GM20431 (cell line): ENCODE measurements around the gene SMIM33.
"Not testable (repeated sequence)": the region's sequence is repeated elsewhere in the genome, so short reads cannot be mapped to it uniquely, and the experiment has no call there.

Experiments
- in situ Hi-C: fragments of 300-500 bp; cut with MseI, MboI; formaldehyde crosslinking; loops from one replicate; pipeline ENCODE4 v1.15.0; 2020; ENCODE audit warnings: low sequenced_read_pairs; ENCODE audit not compliant: unreplicated experiment

The SMIM33 gene

DNA sequence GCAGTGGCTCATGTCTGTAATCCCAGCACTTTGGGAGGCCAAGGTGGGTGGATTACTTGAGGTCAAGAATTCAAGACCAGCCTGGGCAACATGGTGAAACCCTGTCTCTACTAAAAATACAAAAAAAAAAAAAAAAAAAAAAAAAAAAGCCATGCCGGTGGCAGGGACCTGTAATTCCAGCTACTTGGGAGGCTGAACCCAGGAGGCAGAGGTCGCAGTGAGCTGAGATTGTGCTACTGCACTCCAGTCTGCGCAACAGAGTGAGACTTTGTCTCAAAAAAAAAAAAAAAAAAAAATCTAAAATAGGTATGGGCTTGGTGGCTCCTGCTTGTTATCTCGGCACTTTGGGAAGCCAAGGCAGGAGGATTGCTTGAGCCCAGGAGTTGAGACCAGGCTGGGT, 8.9 kb downstream of the SMIM33 start:
- in situ Hi-C loops: not testable (repeated sequence)

- in situ Hi-C loops: no loop called here
Measured at GRCh38 chr5:139481122-139481533, 10.3 kb downstream of the SMIM33 start.

GRCh38 chr5:139481580-139482049, 10.8 kb downstream of the SMIM33 start:
- in situ Hi-C loops: no loop called here

- in situ Hi-C loops: no loop called here
Measured at GRCh38 chr5:139482050-139482889, 11.5 kb downstream of the SMIM33 start, which contains the start of gene STING1. TSS of gene STING1 (minus strand) at chr5:139482758. CDS start at chr5:139481704, 1,054 bp downstream.

DNA sequence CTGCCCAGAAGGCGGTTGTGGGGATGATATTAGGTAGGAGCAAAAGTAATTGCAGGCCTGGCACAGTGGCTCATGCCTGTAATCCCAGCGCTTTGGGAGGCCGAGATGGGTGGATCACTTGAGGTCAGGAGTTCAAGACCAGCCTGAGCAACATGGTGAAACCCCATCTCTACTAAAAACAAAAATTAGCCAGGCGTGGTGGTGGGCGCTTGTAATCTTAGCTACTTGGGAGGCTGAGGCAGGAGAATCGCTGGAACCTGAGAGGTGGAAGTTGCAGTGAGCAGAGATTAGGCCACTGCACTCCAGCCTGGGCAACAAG, 12.0 kb downstream of the SMIM33 start:
- in situ Hi-C loops: not testable (repeated sequence)

DNA sequence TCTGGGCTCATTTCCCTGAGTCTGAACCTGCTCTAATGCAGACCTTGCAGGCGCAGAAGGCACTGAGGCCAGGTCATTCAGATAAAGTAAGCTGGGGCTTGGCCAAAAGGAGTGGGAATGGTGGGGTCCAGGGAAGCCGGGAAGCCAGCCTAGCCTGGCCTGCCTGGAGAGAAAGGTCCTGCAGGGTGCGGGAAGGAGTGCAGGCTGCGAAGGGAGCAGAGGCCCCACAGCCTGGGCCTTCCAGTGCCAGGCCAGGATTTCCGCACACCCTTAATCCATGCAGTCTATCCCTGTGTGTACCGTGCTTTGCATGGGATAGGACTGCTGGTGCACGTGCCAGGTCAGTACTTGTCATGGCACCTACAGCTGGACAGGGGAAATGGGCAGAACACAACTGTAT, 15.4 kb downstream of the SMIM33 start:
- in situ Hi-C loops: no loop called here

DNA sequence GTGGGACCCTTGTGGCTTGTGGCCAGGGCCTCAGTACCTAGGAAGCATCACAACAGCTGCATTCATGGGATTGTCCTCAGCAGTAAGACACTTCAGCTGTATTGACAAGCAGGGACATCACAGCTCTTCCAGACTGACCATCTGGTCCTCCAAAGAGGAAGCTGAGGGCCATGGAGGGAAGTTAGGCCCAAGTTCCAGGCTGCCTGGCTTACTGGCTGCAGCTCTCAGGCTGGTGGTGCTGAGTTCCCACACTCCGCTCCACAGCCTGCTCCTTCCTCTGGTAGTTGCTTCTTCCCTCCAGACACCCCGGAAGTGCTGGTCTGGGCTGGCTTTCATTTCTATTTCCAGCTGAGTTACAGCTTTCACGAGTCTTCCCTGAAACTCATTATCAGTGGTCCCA, 17.5 kb downstream of the SMIM33 start:
- in situ Hi-C loops: no loop called here

DNA sequence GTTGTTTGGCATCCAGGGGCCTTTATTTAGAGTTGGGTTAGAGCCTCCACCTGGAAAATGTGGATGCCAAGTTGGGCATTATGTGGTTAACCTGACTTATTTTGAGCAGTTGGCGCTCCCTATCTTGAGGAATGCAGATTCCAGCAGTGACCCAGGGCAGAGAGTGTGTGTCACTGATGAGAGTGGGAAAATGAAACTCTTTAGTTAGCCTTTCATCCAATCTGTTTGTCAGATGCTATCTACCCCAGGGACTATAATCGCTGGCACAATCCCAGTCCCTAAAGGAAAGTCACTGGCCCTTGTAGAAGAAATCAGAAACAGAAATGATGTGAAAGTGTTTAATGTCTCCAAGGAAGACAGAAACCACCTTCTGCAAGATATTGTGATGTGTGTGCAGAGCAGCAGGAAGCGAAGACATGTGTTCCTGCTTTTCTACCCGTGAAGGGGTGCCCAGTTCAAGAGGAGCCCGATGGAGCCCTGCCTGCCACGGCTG, 21.9 kb downstream of the SMIM33 start:
- in situ Hi-C loops: no loop called here

GRCh38 chr5:139494256-139494655, 23.5 kb downstream of the SMIM33 start:
- in situ Hi-C loops: no loop called here

DNA sequence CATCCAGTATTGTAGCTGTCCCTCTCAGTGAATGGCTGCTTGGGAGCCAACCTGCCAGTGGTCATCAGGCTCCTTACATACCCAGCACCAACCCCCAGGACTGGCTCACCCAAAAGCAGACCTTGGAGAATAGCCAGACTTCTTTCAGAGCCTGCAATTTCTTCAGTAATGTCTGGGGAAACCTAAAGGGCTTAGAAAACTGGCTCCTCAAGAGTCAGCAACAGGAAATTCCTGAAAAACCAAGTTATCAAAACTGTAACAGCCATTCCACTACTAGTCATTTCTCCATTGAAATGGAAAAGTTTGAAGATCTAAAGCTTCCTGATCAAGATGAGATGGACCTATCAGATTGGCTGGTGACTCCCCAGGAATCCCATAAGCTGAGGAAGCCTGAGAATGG, 24.0 kb downstream of the SMIM33 start:
- in situ Hi-C loops: no loop called here

GRCh38 chr5:139495638-139496435, 25.0 kb downstream of the SMIM33 start:
- in situ Hi-C loops: no loop called here

DNA sequence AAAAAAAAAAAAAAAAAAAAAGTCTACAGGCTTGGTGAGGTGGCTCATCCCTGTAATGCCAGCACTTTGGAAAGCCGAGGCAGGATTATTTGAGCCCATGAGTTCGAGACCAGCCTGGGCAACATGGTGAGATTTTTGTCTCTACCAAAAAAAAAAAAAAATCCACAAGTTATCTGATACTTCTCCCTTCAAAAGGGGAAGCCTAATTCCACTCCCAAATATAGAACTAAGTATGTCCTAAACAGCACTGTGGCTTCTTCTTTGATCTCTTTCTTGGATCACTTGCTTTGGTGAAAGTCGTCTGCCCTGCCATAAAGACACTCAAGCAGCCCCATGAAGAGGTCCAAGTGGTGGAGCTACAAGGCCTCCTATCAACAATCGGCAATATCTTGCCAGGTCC, 30.6 kb downstream of the SMIM33 start:
- in situ Hi-C loops: no loop called here

DNA sequence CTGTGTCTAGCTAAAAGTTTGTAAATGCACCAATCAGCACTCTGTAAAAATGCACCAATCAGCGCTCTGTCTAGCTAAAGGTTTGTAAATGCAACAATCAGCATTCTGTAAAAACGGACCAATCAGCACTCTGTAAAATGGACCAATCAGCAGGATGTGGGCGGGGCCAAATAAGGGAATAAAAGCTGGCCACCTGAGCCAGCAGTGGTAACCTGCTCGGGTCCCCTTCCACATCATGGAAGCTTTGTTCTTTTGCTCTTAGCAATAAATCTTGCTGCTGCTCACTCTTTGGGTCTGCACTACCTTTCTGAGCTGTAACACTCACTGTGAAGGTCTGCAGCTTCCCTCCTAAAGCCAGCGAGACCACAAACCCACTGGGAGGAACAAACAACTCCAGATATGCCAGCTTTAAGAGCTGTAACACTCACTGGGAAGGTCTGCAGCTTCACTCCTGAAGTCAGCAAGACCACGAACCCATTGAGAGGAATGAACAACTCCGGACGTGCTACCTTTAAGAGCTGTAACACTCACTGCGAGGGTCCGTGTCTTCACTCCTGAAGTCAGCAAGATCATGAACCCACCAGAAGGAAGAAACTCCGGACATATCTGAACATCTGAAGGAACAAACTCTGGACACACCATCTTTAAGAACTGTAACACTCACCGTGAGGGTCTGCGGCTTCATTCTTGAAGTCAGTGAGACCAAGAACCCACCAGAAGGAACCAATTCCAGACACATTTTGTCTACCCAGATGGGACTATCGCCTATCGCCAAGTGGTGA, 32.4 kb downstream of the SMIM33 start:
- in situ Hi-C loops: not testable (repeated sequence)

DNA sequence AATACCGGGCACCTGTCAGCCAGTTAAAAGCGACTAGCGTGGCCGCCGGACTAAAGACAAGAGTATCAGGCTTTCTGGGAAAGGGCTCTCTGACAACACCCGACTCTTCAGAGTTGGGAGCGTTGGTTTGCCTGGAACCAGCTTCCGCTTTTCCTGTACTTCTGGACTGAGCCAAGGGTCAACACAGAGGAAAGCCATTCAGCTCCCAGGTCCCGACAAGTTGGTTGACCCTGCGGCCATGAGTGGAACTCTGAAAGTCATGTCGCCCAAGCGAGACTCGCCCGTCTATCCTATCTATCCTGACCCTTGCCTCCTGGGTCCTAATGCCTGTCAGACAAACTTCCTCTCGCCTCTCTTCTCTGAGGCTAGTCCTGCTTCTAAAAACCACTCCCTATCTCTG, 33.1 kb downstream of the SMIM33 start:
- in situ Hi-C loops: not testable (repeated sequence)

DNA sequence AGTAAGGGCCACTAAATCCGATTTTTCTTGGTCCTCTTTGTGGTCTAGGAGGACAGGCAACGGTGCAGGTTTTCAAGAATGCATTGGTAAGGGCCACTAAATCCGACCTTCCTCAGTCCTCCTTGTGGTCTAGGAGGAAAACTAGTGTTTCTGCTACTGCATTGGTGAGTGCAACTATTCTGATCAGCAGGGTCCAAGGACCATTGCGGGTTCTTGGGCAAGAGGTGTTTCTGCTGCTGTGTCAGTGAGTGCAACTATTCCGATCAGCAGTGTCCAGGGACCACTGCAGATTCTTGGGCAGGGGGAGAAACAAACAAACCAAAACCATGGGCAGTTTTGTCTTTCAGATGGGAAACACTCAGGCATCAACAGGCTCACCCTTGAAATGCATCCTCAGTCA, 33.9 kb downstream of the SMIM33 start:
- in situ Hi-C loops: not testable (repeated sequence)

DNA sequence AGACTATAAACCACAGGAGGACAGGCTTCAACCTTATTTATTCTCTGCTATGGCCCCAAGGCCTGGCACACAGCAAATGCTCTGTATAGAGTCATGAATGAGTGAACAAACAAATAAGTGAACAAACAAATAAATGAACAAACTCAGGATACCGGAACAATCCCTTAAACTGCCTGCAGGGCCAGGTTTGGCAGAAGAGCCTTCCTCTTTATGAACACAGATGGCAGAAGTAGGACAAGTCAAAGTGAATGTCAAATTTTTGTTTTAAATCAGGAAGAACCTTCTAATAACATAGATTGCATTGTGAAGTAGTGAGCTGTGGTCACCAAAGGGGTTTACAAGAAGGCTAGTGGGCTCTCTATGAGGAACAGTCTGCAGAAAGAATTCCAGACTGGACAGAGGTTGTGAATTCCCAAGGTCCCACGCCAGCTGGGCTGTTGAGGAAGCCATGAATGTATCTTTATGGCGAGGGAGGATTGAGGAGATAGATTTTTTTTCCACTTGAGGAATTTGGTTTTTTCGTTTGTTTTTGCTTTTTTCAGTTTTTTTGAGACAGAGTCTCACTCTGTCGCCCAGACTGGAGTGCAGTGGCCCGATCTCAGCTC, 42.1 kb downstream of the SMIM33 start:
- in situ Hi-C loops: loop anchor here (5.0 kb wide), 1 partner anchor 86 kb away; no protein-coding TSS in a partner anchor

- in situ Hi-C loops: loop anchor here (5.0 kb wide), 1 partner anchor 86 kb away; no protein-coding TSS in a partner anchor
Measured at GRCh38 chr5:139513434-139513833, 42.6 kb downstream of the SMIM33 start.

DNA sequence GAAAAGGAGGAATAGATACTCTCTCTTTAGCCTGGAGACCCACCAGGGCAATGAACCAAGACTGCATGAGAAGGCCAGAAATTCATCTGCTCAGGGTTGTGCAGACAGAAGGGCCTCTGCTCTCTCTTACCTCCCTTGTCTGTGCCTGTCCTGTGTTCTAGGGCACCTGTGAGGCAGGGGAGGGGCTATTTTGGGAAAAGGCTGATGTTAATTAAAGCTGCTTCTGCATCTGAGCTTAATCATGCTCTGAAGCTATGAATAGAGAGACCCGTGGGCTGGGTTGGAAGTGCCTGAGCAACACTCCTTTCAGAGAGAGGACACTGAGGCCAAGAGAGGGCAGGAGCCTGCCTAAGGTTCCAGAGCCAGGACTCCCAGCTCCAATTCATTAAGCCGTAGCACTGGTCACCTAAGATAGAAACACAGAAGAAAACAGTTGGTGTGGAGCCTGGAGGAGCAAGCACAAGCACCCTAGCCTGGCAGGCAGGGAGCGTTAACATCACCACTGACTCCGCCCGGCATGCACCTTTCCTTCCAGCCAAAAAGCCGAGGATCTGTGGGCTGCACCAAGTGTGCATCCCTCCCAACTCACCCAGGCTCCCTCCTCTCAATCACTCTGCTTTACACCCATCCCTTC, 43.2 kb downstream of the SMIM33 start:
- in situ Hi-C loops: loop anchor here (5.0 kb wide), 1 partner anchor 87 kb away; no protein-coding TSS in a partner anchor

DNA sequence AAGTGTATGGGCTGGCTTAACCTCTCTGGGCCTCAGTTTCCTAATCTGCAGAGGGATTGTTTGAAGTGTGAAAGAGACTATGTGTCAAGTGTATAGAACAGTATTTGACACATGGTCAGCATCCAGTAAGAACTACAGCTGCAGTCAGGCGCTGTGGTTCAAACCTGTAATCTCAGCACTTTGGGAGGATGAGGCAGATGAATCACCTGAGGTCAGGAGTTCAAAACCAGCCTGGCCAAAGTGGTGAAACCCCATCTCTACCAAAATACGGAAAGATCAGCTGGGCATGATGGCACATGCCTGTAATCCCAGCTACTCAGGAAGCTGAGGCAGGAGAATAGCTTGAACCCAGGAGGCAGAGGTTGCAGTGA, 43.7 kb downstream of the SMIM33 start:
- in situ Hi-C loops: loop anchor here (5.0 kb wide), 1 partner anchor 87 kb away; no protein-coding TSS in a partner anchor
